H9 (cell line): ENCODE measurements around the gene DGCR8. TPM values are rescaled to one million over a fixed set of nuclear protein-coding genes. Genes with fewer than 3 reads are reported as not detected.
A peak's percentile ranks its signal among the peaks of the same experiment; 100 is the strongest.

Experiments
- DNase-seq: peaks from one replicate; pipeline ENCODE4 v3.0.0-alpha.2; 2017
- H2AFZ ChIP-seq: one replicate; pipeline ENCODE4 v1.6.1; 2013; ENCODE audit warnings: mild to moderate bottlenecking, low read length, control low read depth, moderate library complexity
- H2AK5ac ChIP-seq: 2 replicates; pipeline ENCODE4 v1.6.1; 2013; ENCODE audit warnings: low read length, control low read depth, mixed read lengths; ENCODE audit not compliant: insufficient read length
- H2BK120ac ChIP-seq: one replicate; pipeline ENCODE4 v1.6.1; 2013; ENCODE audit warnings: low read depth, mild to moderate bottlenecking, low read length, control low read depth, inconsistent platforms; ENCODE audit not compliant: poor library complexity, severe bottlenecking
- H2BK12ac ChIP-seq: 2 replicates; pipeline ENCODE4 v1.6.1; 2013; ENCODE audit warnings: low read length, control low read depth, mixed read lengths, low read depth; ENCODE audit not compliant: insufficient read length
- H2BK15ac ChIP-seq: 2 replicates; pipeline ENCODE4 v1.6.1; 2013; ENCODE audit warnings: low read depth, low read length, control low read depth
- H2BK20ac ChIP-seq: one replicate; pipeline ENCODE4 v1.6.1; 2013; ENCODE audit warnings: low read depth, mild to moderate bottlenecking, low read length, control low read depth, inconsistent platforms; ENCODE audit not compliant: poor library complexity, severe bottlenecking
- H2BK5ac ChIP-seq: 2 replicates; pipeline ENCODE4 v1.6.1; 2013; ENCODE audit warnings: low read length, control low read depth, mixed read lengths; ENCODE audit not compliant: insufficient read length
- H3K14ac ChIP-seq: 2 replicates; pipeline ENCODE4 v1.6.1; 2013; ENCODE audit warnings: low read length, control low read depth; ENCODE audit not compliant: insufficient read depth
- H3K18ac ChIP-seq: 2 replicates; pipeline ENCODE4 v1.6.1; 2013; ENCODE audit warnings: low read depth, mild to moderate bottlenecking, mixed read lengths, low read length, control low read depth; ENCODE audit not compliant: insufficient read length
- H3K23ac ChIP-seq: 2 replicates; pipeline ENCODE4 v1.6.1; 2013; ENCODE audit warnings: low read length, control low read depth, mixed read lengths, low read depth; ENCODE audit not compliant: insufficient read length
- H3K23me2 ChIP-seq: 2 replicates; pipeline ENCODE4 v1.6.1; 2013; ENCODE audit warnings: low read depth, mild to moderate bottlenecking, mixed read lengths, low read length, control low read depth; ENCODE audit not compliant: insufficient read length, poor library complexity, severe bottlenecking
- H3K27ac ChIP-seq: 2 replicates; pipeline ENCODE4 v1.5.1; 2013; ENCODE audit warnings: low read length, control low read depth, mixed read lengths, low read depth; ENCODE audit not compliant: insufficient read length
- H3K27me3 ChIP-seq: 2 replicates; pipeline ENCODE4 v1.6.1; 2013; ENCODE audit warnings: low read length, control low read depth, inconsistent platforms; ENCODE audit not compliant: insufficient read depth
- H3K4ac ChIP-seq: 2 replicates; pipeline ENCODE4 v1.6.1; 2013; ENCODE audit warnings: low read depth, mild to moderate bottlenecking, control low read depth, inconsistent platforms, low read length, moderate library complexity
- H3K4me1 ChIP-seq: 2 replicates; pipeline ENCODE4 v1.6.1; 2013; ENCODE audit warnings: low read length, control low read depth, inconsistent platforms; ENCODE audit not compliant: insufficient read depth
- H3K4me2 ChIP-seq: 2 replicates; pipeline ENCODE4 v1.6.1; 2013; ENCODE audit warnings: low read length, control low read depth, mixed read lengths; ENCODE audit not compliant: insufficient read length, insufficient read depth
- H3K56ac ChIP-seq: 2 replicates; pipeline ENCODE4 v1.6.1; 2013; ENCODE audit warnings: low read depth, mild to moderate bottlenecking, mixed read lengths, low read length, control low read depth; ENCODE audit not compliant: insufficient read length
- H3K79me1 ChIP-seq: 2 replicates; pipeline ENCODE4 v1.6.1; 2013; ENCODE audit warnings: low read depth, mild to moderate bottlenecking, moderate library complexity, low read length, control low read depth, inconsistent platforms; ENCODE audit not compliant: insufficient read depth, poor library complexity, severe bottlenecking
- H3K79me2 ChIP-seq: 2 replicates; pipeline ENCODE4 v1.6.1; 2013; ENCODE audit warnings: low read length, control low read depth, inconsistent platforms; ENCODE audit not compliant: insufficient read depth
- H3K9ac ChIP-seq: 2 replicates; pipeline ENCODE4 v1.6.1; 2013; ENCODE audit warnings: low read length, control low read depth, mixed read lengths; ENCODE audit not compliant: insufficient read length; ENCODE audit errors: extremely low read depth
- H3K9me3 ChIP-seq: one replicate; pipeline ENCODE4 v1.6.1; 2013; ENCODE audit warnings: low read depth, low read length, inconsistent platforms; ENCODE audit not compliant: control insufficient read depth
- H3T11ph ChIP-seq: one replicate; pipeline ENCODE4 v1.6.1; 2013; ENCODE audit warnings: mild to moderate bottlenecking, low read length, control low read depth, inconsistent platforms
- H4K20me1 ChIP-seq: one replicate; pipeline ENCODE4 v1.6.1; 2013; ENCODE audit not compliant: control insufficient read depth, insufficient read length, insufficient read depth
- H4K5ac ChIP-seq: 2 replicates; pipeline ENCODE4 v1.6.1; 2013; ENCODE audit warnings: low read depth, mild to moderate bottlenecking, mixed read lengths, low read length, control low read depth; ENCODE audit not compliant: insufficient read length
- H4K8ac ChIP-seq: replicated peaks from 2 replicates; pipeline ENCODE4 v1.6.1; 2013; ENCODE audit warnings: low read length, control low read depth, mixed read lengths, low read depth; ENCODE audit not compliant: insufficient read length
- H4K91ac ChIP-seq: 2 replicates; pipeline ENCODE4 v1.6.1; 2013; ENCODE audit warnings: low read depth, mild to moderate bottlenecking, moderate library complexity, mixed read lengths, low read length, control low read depth; ENCODE audit not compliant: insufficient read length
- H3K27ac Mint-ChIP-seq, 3 experiments: 2 replicates in 2 of 3; 3 replicates in 1 of 3; pipeline ENCODE4 v1.8.0; 2020 to 2021; ENCODE audit warnings: mixed read lengths in 3 of 3, mild to moderate bottlenecking in 1 of 3, moderate library complexity in 1 of 3
- H3K27me3 Mint-ChIP-seq: 2 replicates; pipeline ENCODE4 v1.8.0; 2021; ENCODE audit warnings: low read depth, mild to moderate bottlenecking, moderate library complexity, mixed read lengths
- H3K36me3 Mint-ChIP-seq, 3 experiments: 2 replicates in 2 of 3; 3 replicates in 1 of 3; pipeline ENCODE4 v1.8.0; 2020 to 2021; ENCODE audit warnings: low read depth in 3 of 3, mixed read lengths in 3 of 3; ENCODE audit not compliant: insufficient read depth in 1 of 3
- H3K4me1 Mint-ChIP-seq, 2 experiments: 2 replicates each; pipeline ENCODE4 v1.8.0; 2020; ENCODE audit warnings: mixed read lengths in 2 of 2
- H3K4me3 Mint-ChIP-seq, 2 experiments: 2 replicates in 1 of 2; 3 replicates in 1 of 2; pipeline ENCODE4 v1.8.0; 2020 to 2021; ENCODE audit warnings: mild to moderate bottlenecking in 2 of 2, mixed read lengths in 2 of 2, moderate library complexity in 1 of 2
- H3K9me3 Mint-ChIP-seq, 2 experiments: 2 replicates in 1 of 2; 3 replicates in 1 of 2; pipeline ENCODE4 v1.8.0; 2020; ENCODE audit warnings: mild to moderate bottlenecking in 2 of 2, mixed read lengths in 2 of 2, moderate library complexity in 1 of 2
- CTCF ChIP-seq: fragments of 200-600 bp; sonication (generic); conservative IDR thresholded peaks from 3 replicates; pipeline ENCODE4 v1.8.0; 2021; ENCODE audit warnings: antibody characterized with exemption, mild to moderate bottlenecking
- WGBS: extraction: QIAGEN DNeasy Blood & Tissue Kit; methylation state at CpG from one replicate; pipeline ENCODE4 v1.1.7; 2013; ENCODE audit warnings: missing lambda C conversion rate, low lambda C conversion rate, mixed read lengths; ENCODE audit not compliant: insufficient read length; ENCODE audit errors: extremely low coverage; 5-methylcytosine and 5-hydroxymethylcytosine counted together
- total RNA-seq: library from RNA; stranded (reverse); gene quantifications from 2 replicates; pipeline ENCODE4 v1.2.1, GENCODE V29; 2021

DGCR8 gene
- total RNA-seq, 1 experiment from 2014 or later, result 74.5 TPM

- no peaks in the 10 kb centered on the region for H3K4me1 Mint-ChIP-seq
- no peak for TF ChIP-seq CTCF
- H3K23ac ChIP-seq, result no peak overlapping the region
- H3K9me3 ChIP-seq, result no peaks in the 10 kb centered on the region
- H3K23me2 ChIP-seq, result no peaks in the 10 kb centered on the region
- no peak overlapping the region for H3K18ac ChIP-seq
- H3K79me2 ChIP-seq, result no peaks in the 10 kb centered on the region
- no peak overlapping the region for H3T11ph ChIP-seq
- no CpG with 5 or more reads among the region's 22 CpGs for WGBS
- H2BK15ac ChIP-seq, result no peak overlapping the region
- no peak overlapping the region for H3K9ac ChIP-seq
- H4K5ac ChIP-seq, result no peak overlapping the region
- H3K79me1 ChIP-seq, result no peaks in the 10 kb centered on the region
- H2BK12ac ChIP-seq, result no peak overlapping the region
- no peaks in the 10 kb centered on the region; a peak in 1 of 5 replicates for H3K9me3 Mint-ChIP-seq
- no peak overlapping the region for H3K14ac ChIP-seq
- H4K8ac ChIP-seq, result no peak overlapping the region
- no peak overlapping the region for H2BK20ac ChIP-seq
- H3K4me3 Mint-ChIP-seq, result no peak overlapping the region
- H3K27ac Mint-ChIP-seq, result peak overlapping the region in 2 of 3 experiments; percentile 65 to 81; a peak in 2 of 7 replicates
- H3K27me3 ChIP-seq, result no peaks in the 10 kb centered on the region
- no peaks in the 10 kb centered on the region for H3K4me1 ChIP-seq
- no peak overlapping the region for H3K27ac ChIP-seq
- H3K4ac ChIP-seq, result no peak overlapping the region
- H4K91ac ChIP-seq, result no peak overlapping the region
- no peaks in the 10 kb centered on the region for H3K27me3 Mint-ChIP-seq
- H2AK5ac ChIP-seq, result no peak overlapping the region
- DNase-seq, result no peak
- no peak overlapping the region for H3K4me2 ChIP-seq
- no peaks in the 10 kb centered on the region for H4K20me1 ChIP-seq
- no peak overlapping the region for H2BK120ac ChIP-seq
- no peaks in the 10 kb centered on the region; a peak in 1 of 7 replicates for H3K36me3 Mint-ChIP-seq
- no peak overlapping the region for H3K56ac ChIP-seq
- no peak overlapping the region for H2BK5ac ChIP-seq
- H2AFZ ChIP-seq, result no peak overlapping the region
Measured at GRCh38 chr22:20146777-20147176, 66.7 kb downstream of the DGCR8 start.
